Activated CD8-positive, alpha-beta T cell treated with anti-CD3 and anti-CD28 coated beads for 36 hours (primary cell): ENCODE data around the gene RETREG2. TPM values are rescaled to one million over a fixed set of nuclear protein-coding genes. Genes with fewer than 3 reads are reported as not detected.

Experiments used
- ATAC-seq: fragments of 200-7000 bp; cut with Tn5 transposase; one replicate; pipeline ENCODE4 v1.10.0; 2021; ENCODE audit warnings: mild to moderate bottlenecking, moderate library complexity
- CTCF ChIA-PET: fragments of 350-600 bp; sonication (Branson Sonifier 250); formaldehyde crosslinking; loops from one replicate; lab custom pipeline; 2021; ENCODE audit warnings: antibody characterized with exemption; lab: Charles Lee
- POLR2A ChIA-PET: fragments of 350-600 bp; sonication (Branson Sonifier 250); formaldehyde crosslinking; loops from one replicate; lab custom pipeline; 2021; ENCODE audit warnings: antibody characterized with exemption; lab: Charles Lee
- DNase-seq: peaks from one replicate; pipeline ENCODE4 v3.0.0-alpha.2; 2020
- H3K27ac Mint-ChIP-seq: one replicate; pipeline ENCODE4 v1.8.0; 2021; ENCODE audit warnings: mild to moderate bottlenecking, mixed read lengths
- H3K27me3 Mint-ChIP-seq: one replicate; pipeline ENCODE4 v1.8.0; 2021; ENCODE audit warnings: mixed read lengths
- H3K36me3 Mint-ChIP-seq: one replicate; pipeline ENCODE4 v1.8.0; 2021; ENCODE audit warnings: low read depth, mixed read lengths
- H3K4me1 Mint-ChIP-seq: one replicate; pipeline ENCODE4 v1.8.0; 2021; ENCODE audit warnings: low read depth, mixed read lengths
- H3K4me3 Mint-ChIP-seq: one replicate; pipeline ENCODE4 v1.8.0; 2021; ENCODE audit warnings: mild to moderate bottlenecking, moderate library complexity, mixed read lengths
- H3K9me3 Mint-ChIP-seq: one replicate; pipeline ENCODE4 v1.8.0; 2021; ENCODE audit warnings: mixed read lengths
- intact Hi-C: fragments of 100-400 bp; cut with micrococcal nuclease; formaldehyde crosslinking; loops from one replicate; pipeline ENCODE4 v1.10.0; 2022
- total RNA-seq, 2 experiments: library from RNA; stranded (reverse); gene quantifications; one replicate each; pipeline ENCODE4 v1.2.3, GENCODE V29; 2021
- TF ChIP-seq, protein P1 (sequence below): fragments of 200-600 bp; IDR thresholded peaks from one replicate; pipeline ENCODE4 v1.8.0; 2022; ENCODE audit warnings: antibody characterized with exemption, mild to moderate bottlenecking

Gene RETREG2
- total RNA-seq, 2 experiments from 2014 or later = 63.8 to 67.8 TPM

DNA sequence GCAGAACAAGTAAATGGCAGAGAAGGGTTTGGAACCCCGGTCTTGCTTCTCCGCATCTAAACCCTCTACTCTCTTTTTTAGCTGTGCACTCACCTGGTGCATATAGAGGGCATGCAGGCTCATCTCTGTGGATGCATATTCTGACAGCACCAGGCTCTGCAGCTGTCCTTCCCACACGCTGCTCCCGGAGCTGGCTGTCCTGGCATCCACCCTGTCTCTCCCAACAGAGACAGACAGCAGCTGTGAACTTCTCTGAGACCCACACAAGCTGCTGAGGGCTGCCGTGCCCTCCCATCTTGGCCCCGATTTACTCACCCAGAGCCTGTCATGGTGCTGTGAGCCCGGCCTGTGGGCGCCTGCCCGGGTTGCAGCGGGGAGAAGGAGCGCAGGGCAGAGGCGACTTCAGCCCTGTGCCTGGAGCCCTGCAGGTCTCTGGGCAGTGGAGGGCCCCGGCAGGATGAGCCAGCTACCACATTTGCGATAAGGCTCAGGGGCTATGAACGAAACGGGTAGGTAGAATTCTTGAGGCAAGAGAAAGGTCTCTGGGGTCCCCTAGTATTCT is 44.0 kb downstream of the RETREG2 start:
- no peak for DNase-seq
- H3K27ac Mint-ChIP-seq = no peak overlapping the region

DNA sequence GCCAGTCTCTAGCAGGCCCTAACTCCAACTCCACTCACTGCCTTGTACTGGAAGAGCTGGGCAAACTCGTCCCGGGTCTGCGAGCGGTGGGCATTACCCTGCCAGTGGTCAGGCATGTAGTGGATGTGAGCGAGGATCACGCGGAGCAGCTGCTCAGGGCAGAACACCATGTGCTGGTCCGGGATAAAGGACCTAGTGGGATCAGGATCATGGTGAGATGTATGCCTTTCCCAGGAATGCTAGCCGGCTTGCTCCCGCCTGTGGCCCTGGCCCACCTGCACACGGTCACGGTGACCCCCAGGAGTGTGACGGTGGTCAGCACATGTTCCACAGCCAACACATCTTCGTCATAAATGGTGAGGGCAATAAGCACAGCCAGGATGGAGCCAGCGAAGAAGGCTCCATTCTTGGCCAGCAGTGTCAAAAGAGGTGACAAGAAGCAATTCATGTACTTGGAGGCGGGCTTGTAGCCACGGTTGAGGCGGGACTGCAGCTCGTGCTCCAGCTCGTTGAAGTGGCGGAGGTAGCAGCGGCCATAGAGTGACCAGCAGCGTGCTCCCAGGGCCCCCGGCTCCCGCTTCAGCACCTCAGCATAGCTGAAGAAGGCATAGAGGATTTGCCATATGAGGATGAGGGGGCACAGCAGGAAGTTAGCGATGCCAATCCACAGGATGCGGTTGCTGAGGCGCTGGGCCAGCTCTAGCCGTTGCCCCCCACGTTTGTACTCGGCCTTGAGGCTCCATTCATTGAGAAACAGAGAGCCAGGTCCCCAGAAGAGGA is 45.9 kb downstream of the RETREG2 start:
- no peak for DNase-seq
- H3K9me3 Mint-ChIP-seq = no peaks in the 10 kb centered on the region

More for the DNA sequence above, 44.0 kb downstream of the RETREG2 start:
- Mint-ChIP-seq H3K4me3 (no peak overlapping the region), H3K36me3 (peaks cover 66% of the 10 kb centered on the region), H3K9me3 (no peaks in the 10 kb centered on the region), H3K4me1 (peaks cover 24% of the 10 kb centered on the region), H3K27me3 (no peaks in the 10 kb centered on the region)
- CTCF ChIA-PET = no interaction called here
- POLR2A ChIA-PET = interaction anchor here (0.6 to 4.6 kb wide), 6 partner anchors 10 to 158 kb away, joined by 3 to 25 read pairs (median 3); partner anchors contain the start of genes GLB1L, STK16, TUBA4A and TUBA4B
- ATAC-seq = no peak
- intact Hi-C loops = no loop called here
- TF ChIP-seq, protein P1, sequence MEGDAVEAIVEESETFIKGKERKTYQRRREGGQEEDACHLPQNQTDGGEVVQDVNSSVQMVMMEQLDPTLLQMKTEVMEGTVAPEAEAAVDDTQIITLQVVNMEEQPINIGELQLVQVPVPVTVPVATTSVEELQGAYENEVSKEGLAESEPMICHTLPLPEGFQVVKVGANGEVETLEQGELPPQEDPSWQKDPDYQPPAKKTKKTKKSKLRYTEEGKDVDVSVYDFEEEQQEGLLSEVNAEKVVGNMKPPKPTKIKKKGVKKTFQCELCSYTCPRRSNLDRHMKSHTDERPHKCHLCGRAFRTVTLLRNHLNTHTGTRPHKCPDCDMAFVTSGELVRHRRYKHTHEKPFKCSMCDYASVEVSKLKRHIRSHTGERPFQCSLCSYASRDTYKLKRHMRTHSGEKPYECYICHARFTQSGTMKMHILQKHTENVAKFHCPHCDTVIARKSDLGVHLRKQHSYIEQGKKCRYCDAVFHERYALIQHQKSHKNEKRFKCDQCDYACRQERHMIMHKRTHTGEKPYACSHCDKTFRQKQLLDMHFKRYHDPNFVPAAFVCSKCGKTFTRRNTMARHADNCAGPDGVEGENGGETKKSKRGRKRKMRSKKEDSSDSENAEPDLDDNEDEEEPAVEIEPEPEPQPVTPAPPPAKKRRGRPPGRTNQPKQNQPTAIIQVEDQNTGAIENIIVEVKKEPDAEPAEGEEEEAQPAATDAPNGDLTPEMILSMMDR = no peak

DNA sequence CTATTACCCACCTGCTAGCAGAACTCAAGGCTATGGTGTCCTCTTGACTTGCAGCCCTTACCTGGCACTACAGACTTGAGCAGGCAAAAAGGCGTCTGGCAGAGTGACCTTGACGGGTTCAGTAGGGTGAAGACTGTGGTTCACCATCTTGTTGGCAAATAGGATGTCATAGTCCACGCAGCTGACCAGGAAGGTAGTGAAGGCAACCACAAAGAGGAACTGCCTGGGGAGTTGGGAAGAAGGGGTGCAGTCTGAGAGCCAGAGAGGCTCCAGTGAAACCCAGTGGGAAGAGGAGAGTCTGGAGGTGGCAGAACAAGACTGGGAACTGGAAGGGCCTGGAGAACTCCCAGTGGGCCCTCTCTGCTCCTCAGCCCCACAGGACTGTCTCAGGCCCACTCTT is 47.3 kb downstream of the RETREG2 start:
- ChIA-PET CTCF (no interaction called here), POLR2A (interaction anchor here (1.3 to 9.9 kb wide), 2 partner anchors 21 to 29 kb away, joined by 4 to 239 read pairs; partner anchors contain the start of genes GLB1L, STK16, TUBA4A and TUBA4B)
- no peak overlapping the region for H3K27ac Mint-ChIP-seq

More for the DNA sequence above, 45.9 kb downstream of the RETREG2 start:
- TF ChIP-seq, protein P1 = no peak
- ChIA-PET CTCF (interaction anchor here (0.7 to 1.0 kb wide), 2 partner anchors 13 to 71 kb away, joined by 3 to 4 read pairs; no protein-coding TSS in a partner anchor), POLR2A (interaction anchor here (0.7 to 1.4 kb wide), 5 partner anchors 13 to 1157 kb away, joined by 3 to 4 read pairs (median 3); partner anchors contain the start of genes CNPPD1 and TUBA4A)
- Mint-ChIP-seq H3K27ac (no peak overlapping the region), H3K27me3 (no peaks in the 10 kb centered on the region), H3K4me1 (peaks cover 29% of the 10 kb centered on the region), H3K4me3 (no peak overlapping the region), H3K36me3 (peaks cover 66% of the 10 kb centered on the region)
- intact Hi-C loops = no loop called here
- no peak for ATAC-seq

DNA sequence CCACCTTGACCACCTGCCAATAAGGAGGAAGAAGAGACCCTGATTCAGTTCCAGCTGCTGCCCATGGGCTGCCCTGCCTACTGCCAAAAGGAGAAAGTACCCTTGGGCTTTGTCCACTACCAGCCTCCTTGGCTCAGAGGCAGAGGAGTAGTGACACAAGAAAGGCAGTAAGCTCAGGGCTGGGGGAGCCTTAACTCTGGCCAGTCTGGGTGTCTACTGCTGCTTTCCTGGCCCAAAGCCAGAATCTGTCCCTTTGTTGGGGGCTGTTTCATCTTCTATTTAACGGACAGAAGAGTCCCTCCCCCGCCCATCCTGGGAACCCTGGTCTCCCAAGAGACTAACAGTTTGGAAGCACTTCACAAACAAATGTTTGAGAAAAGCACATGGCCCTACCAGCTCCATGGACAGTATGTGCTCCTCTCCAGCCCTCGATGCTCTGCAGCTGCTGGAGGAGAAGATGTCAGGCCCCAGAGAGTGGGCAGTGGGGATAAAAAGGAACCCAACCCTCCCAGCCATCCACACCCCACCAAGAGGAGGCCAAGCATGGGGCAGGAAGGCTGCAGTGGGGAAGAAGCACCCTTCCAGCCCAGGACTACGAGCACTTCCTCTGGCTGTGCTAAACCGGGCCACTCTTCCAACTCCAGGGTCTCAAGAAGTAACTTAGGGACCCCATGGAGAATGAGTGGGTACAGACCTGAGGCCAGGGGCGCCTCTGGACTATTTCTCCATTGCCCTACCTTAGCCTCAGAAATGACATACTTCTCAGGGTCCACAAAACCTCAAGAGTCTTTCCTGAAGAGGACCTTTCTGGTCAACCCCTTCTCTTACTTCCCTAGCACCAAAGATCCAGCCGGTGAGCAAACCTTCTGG is 50.2 kb downstream of the RETREG2 start:
- peaks cover 73% of the 10 kb centered on the region for H3K36me3 Mint-ChIP-seq
- POLR2A ChIA-PET = interaction anchor here (0.6 to 9.9 kb wide), 11 partner anchors 9 to 342 kb away, joined by 3 to 239 read pairs (median 10); partner anchors contain the start of genes ABCB6, CNPPD1, DNAJB2 and GLB1L
- H3K9me3 Mint-ChIP-seq = no peaks in the 10 kb centered on the region
- DNase-seq (no peak), ATAC-seq (no peak)
- TF ChIP-seq, protein P1 = no peak
- CTCF ChIA-PET = interaction anchor here (0.7 to 2.5 kb wide), 8 partner anchors 20 to 330 kb away, joined by 3 to 12 read pairs (median 6); partner anchors contain the start of genes DNAJB2, NHEJ1 and SLC23A3
- intact Hi-C loops = loop anchor here (5.0 kb wide), 1 partner anchor 69 kb away; no protein-coding TSS in a partner anchor
- H3K27ac Mint-ChIP-seq = peak overlapping the region; percentile 75
- peak overlapping the region; percentile 95 for H3K4me3 Mint-ChIP-seq
- H3K4me1 Mint-ChIP-seq = peaks cover 38% of the 10 kb centered on the region
- H3K27me3 Mint-ChIP-seq = no peaks in the 10 kb centered on the region

More for the DNA sequence above, 47.3 kb downstream of the RETREG2 start:
- Mint-ChIP-seq H3K36me3 (peaks cover 61% of the 10 kb centered on the region), H3K4me3 (no peak overlapping the region), H3K27me3 (no peaks in the 10 kb centered on the region), H3K9me3 (no peaks in the 10 kb centered on the region), H3K4me1 (peaks cover 20% of the 10 kb centered on the region)
- DNase-seq (no peak), ATAC-seq (no peak)
- TF ChIP-seq, protein P1 = no peak
- intact Hi-C loops = loop anchor here (5.0 kb wide), 1 partner anchor 72 kb away; no protein-coding TSS in a partner anchor
